PC-3 (cell line): ENCODE measurements around the gene NT5DC1. TPM values are rescaled to one million over a fixed set of nuclear protein-coding genes. Genes with fewer than 3 reads are reported as not detected.

ENCODE experiments used
- ATAC-seq: fragments of 200-7000 bp; cut with Tn5 transposase; 2 replicates; pipeline ENCODE4 v1.9.1; 2020; ENCODE audit warnings: mild to moderate bottlenecking, moderate library complexity
- BruUV-seq: library from RNA; stranded (reverse); fragments of 400-500 nt; replicated peaks from 2 replicates; lab custom pipeline; 2021; lab: Mats Ljungman, UMichigan
- CTCF ChIA-PET: fragments of 300-600 bp; sonication (Branson Sonifier 250); formaldehyde crosslinking; loops from one replicate; lab custom pipeline; 2022; ENCODE audit warnings: antibody characterized with exemption; lab: Charles Lee
- POLR2A ChIA-PET: fragments of 300-600 bp; sonication (Branson Sonifier 250); formaldehyde crosslinking; loops from one replicate; lab custom pipeline; 2022; ENCODE audit warnings: antibody characterized with exemption; ENCODE audit not compliant: unreplicated experiment; lab: Charles Lee
- DNase-seq: peaks from one replicate; pipeline ENCODE4 v3.0.0-alpha.2; 2015
- H2AFZ ChIP-seq: fragments of 300-600 bp; sonication (generic); 2 replicates; pipeline ENCODE4 v1.6.0; 2016; ENCODE audit warnings: antibody characterized with exemption, low read length
- H3F3A ChIP-seq: fragments of 300-600 bp; sonication (generic); one replicate; pipeline ENCODE4 v1.6.0; 2017; ENCODE audit warnings: antibody characterized with exemption, low read length, control low read depth, mild to moderate bottlenecking; ENCODE audit not compliant: unreplicated experiment
- H3K27ac ChIP-seq: fragments of 300-600 bp; sonication (generic); 2 replicates; pipeline ENCODE4 v1.5.1; 2016; ENCODE audit warnings: mild to moderate bottlenecking, low read length
- H3K27me3 ChIP-seq: fragments of 300-600 bp; sonication (generic); 2 replicates; pipeline ENCODE4 v1.6.1; 2016; ENCODE audit warnings: low read length, mixed read lengths
- H3K36me3 ChIP-seq: fragments of 300-600 bp; sonication (generic); 2 replicates; pipeline ENCODE4 v1.6.1; 2016; ENCODE audit warnings: low read depth, mixed run types, low read length, mixed read lengths
- H3K4me1 ChIP-seq: fragments of 300-600 bp; sonication (generic); 2 replicates; pipeline ENCODE4 v1.5.1; 2016; ENCODE audit warnings: low read length; ENCODE audit not compliant: insufficient read depth
- H3K4me2 ChIP-seq: fragments of 300-600 bp; sonication (generic); 2 replicates; pipeline ENCODE4 v1.6.0; 2016; ENCODE audit warnings: low read length
- H3K4me3 ChIP-seq: fragments of 300-600 bp; sonication (generic); 2 replicates; pipeline ENCODE4 v1.5.1; 2016; ENCODE audit warnings: mild to moderate bottlenecking, low read length, mixed read lengths
- H3K79me2 ChIP-seq: fragments of 300-600 bp; sonication (generic); 2 replicates; pipeline ENCODE4 v1.6.1; 2017; ENCODE audit warnings: low read length, mixed read lengths
- H3K9ac ChIP-seq: fragments of 300-600 bp; sonication (generic); 2 replicates; pipeline ENCODE4 v1.6.0; 2016; ENCODE audit warnings: mild to moderate bottlenecking, low read length
- H3K9me2 ChIP-seq: fragments of 300-600 bp; sonication (generic); replicated peaks from 2 replicates; pipeline ENCODE4 v1.6.1; 2016; ENCODE audit warnings: mixed run types, low read length, mixed read lengths
- H3K9me3 ChIP-seq: fragments of 300-600 bp; sonication (generic); 2 replicates; pipeline ENCODE4 v1.6.1; 2016; ENCODE audit warnings: low read length, mixed read lengths
- H4K20me1 ChIP-seq: fragments of 300-600 bp; sonication (generic); 2 replicates; pipeline ENCODE4 v1.6.1; 2016; ENCODE audit warnings: low read length, mixed read lengths
- CTCF ChIP-seq: fragments of 300-600 bp; sonication (generic); conservative IDR thresholded peaks from 2 replicates; pipeline ENCODE4 v1.5.1; 2017; ENCODE audit warnings: antibody characterized with exemption, low read depth, mild to moderate bottlenecking, low read length
- EZH2 ChIP-seq: fragments of 300-600 bp; sonication (generic); IDR thresholded peaks from one replicate; pipeline ENCODE4 v1.6.1; 2017; ENCODE audit warnings: antibody characterized with exemption, mild to moderate bottlenecking, low read length; ENCODE audit not compliant: unreplicated experiment
- EZH2phosphoT487 ChIP-seq: fragments of 300-600 bp; sonication (generic); IDR thresholded peaks from 2 replicates; pipeline ENCODE4 v1.6.1; 2018; ENCODE audit warnings: mild to moderate bottlenecking, antibody characterized with exemption, low read length, borderline replicate concordance
- intact Hi-C: fragments of 100-400 bp; cut with micrococcal nuclease; formaldehyde crosslinking; loops from 2 replicates; pipeline ENCODE4 v1.9.0; 2023
- total RNA-seq: library from RNA; depleted of rRNA; stranded (reverse); fragments of >200 nt; gene quantifications from 2 replicates; pipeline ENCODE4 v1.2.3, GENCODE V29; 2014

NT5DC1 gene
- total RNA-seq, 1 experiment from 2014 or later: 11.3 TPM

GRCh38 chr6:116096979-116097816, 3.5 kb upstream of the NT5DC1 start:
- Histone ChIP-seq H3K9me2 (no peaks in the 10 kb centered on the region), H3K27ac (no peak overlapping the region), H3K9ac (no peak overlapping the region), H3K9me3 (no peaks in the 10 kb centered on the region), H4K20me1 (no peaks in the 10 kb centered on the region), H3K36me3 (no peaks in the 10 kb centered on the region), H3K27me3 (no peaks in the 10 kb centered on the region), H3K79me2 (peaks cover 10% of the 10 kb centered on the region), H3K4me3 (no peak overlapping the region), H3F3A (no peaks in the 10 kb centered on the region), H2AFZ (no peak overlapping the region), H3K4me1 (peaks cover 14% of the 10 kb centered on the region), H3K4me2 (no peak overlapping the region)
- CTCF ChIA-PET: interaction anchor here (1.0 to 1.7 kb wide), 3 partner anchors 36 to 88 kb away, joined by 4 to 20 read pairs (median 10); partner anchors contain the start of gene FRK
- BruUV-seq: no TSS peak
- TF ChIP-seq EZH2 (no peak), CTCF (peak; percentile 45)
- ATAC-seq: no peak
- peak; percentile 23 for DNase-seq
- intact Hi-C loops: loop anchor here (1.0 kb wide), 1 partner anchor 86 kb away; no protein-coding TSS in a partner anchor
- POLR2A ChIA-PET: interaction anchor here (0.7 kb wide), 1 partner anchor 85 kb away, joined by 3 read pairs; no protein-coding TSS in a partner anchor

- no peaks in the 10 kb centered on the region for H4K20me1 ChIP-seq
- peaks cover 19% of the 10 kb centered on the region for H3K4me1 ChIP-seq
- ChIA-PET CTCF (no interaction called here), POLR2A (no interaction called here)
- H3K9me3 ChIP-seq: no peaks in the 10 kb centered on the region
- no peak for ATAC-seq
- no peak overlapping the region for H3K27ac ChIP-seq
- DNase-seq: no peak
- TF ChIP-seq EZH2 (no peak), CTCF (no peak), EZH2phosphoT487 (no peak)
- no peaks in the 10 kb centered on the region for H3K27me3 ChIP-seq
- no peaks in the 10 kb centered on the region for H3K9me2 ChIP-seq
- no peak overlapping the region for H2AFZ ChIP-seq
- H3K4me2 ChIP-seq: no peak overlapping the region
- H3K36me3 ChIP-seq: no peaks in the 10 kb centered on the region
- intact Hi-C loops: no loop called here
- H3K4me3 ChIP-seq: no peak overlapping the region
- no peaks in the 10 kb centered on the region for H3F3A ChIP-seq
- no TSS peak for BruUV-seq
- peaks cover 20% of the 10 kb centered on the region for H3K79me2 ChIP-seq
- H3K9ac ChIP-seq: no peak overlapping the region
Observed at GRCh38 chr6:116099036-116099435, 1.6 kb upstream of the NT5DC1 start.

- intact Hi-C loops: no loop called here
- Histone ChIP-seq H4K20me1 (no peaks in the 10 kb centered on the region), H3K4me1 (peaks cover 19% of the 10 kb centered on the region), H3K9ac (peak overlapping the region; percentile 76), H3K36me3 (no peaks in the 10 kb centered on the region), H3K4me2 (peak overlapping the region; percentile 92), H3K27ac (peak overlapping the region; percentile 66), H3K79me2 (peaks cover 20% of the 10 kb centered on the region), H3K9me2 (no peaks in the 10 kb centered on the region), H3K4me3 (peak overlapping the region; percentile 86), H2AFZ (peak overlapping the region; percentile 98), H3F3A (no peaks in the 10 kb centered on the region), H3K9me3 (no peaks in the 10 kb centered on the region), H3K27me3 (no peaks in the 10 kb centered on the region)
- no peak for DNase-seq
- BruUV-seq: TSS peak; percentile 38
- POLR2A ChIA-PET: no interaction called here
- no peak for ATAC-seq
- TF ChIP-seq CTCF (no peak), EZH2 (no peak), EZH2phosphoT487 (no peak)
- CTCF ChIA-PET: interaction anchor here (1.0 to 1.6 kb wide), 2 partner anchors 90 to 93 kb away, joined by 3 read pairs; no protein-coding TSS in a partner anchor
Observed at GRCh38 chr6:116101302-116101718, 657 bp downstream of the NT5DC1 start.
